BE2C (cell line): Measurements from ENCODE around the gene PPP2R5D. TPM values are rescaled to one million over a fixed set of nuclear protein-coding genes. Genes with fewer than 3 reads are reported as not detected.

Source experiments
- DNase-seq: peaks from one replicate; pipeline ENCODE4 v3.0.0-alpha.2; 2020
- H3K27me3 ChIP-seq: fragments of 250-450 bp; sonication (Bioruptor Pico); 2 replicates; pipeline ENCODE4 v1.5.1; 2020; ENCODE audit warnings: mild to moderate bottlenecking
- H3K36me3 ChIP-seq: fragments of 250-450 bp; sonication (Bioruptor Pico); 2 replicates; pipeline ENCODE4 v1.5.1; 2020; ENCODE audit warnings: mild to moderate bottlenecking
- H3K4me1 ChIP-seq: fragments of 250-450 bp; sonication (Bioruptor Pico); 2 replicates; pipeline ENCODE4 v1.5.1; 2020
- H3K4me3 ChIP-seq: 2 replicates; pipeline ENCODE4 v1.5.1; 2011; ENCODE audit warnings: low read depth, low read length
- H3K9me3 ChIP-seq: fragments of 250-450 bp; sonication (Bioruptor Pico); 2 replicates; pipeline ENCODE4 v1.5.1; 2020
- polyA plus RNA-seq: library from polyadenylated mRNA; unstranded; fragments of >200 nt; gene quantifications from one replicate; pipeline ENCODE4 v1.2.1, GENCODE V29; 2012; ENCODE audit warnings: low read depth, missing spikeins; ENCODE audit not compliant: insufficient read length, insufficient read depth
- TF ChIP-seq, protein P1 (sequence below): IDR thresholded peaks from 2 replicates; pipeline ENCODE4 v1.5.1; 2012; ENCODE audit warnings: mild to moderate bottlenecking, low read depth, low read length

The PPP2R5D gene
- polyA plus RNA-seq = 63.3 TPM

DNA sequence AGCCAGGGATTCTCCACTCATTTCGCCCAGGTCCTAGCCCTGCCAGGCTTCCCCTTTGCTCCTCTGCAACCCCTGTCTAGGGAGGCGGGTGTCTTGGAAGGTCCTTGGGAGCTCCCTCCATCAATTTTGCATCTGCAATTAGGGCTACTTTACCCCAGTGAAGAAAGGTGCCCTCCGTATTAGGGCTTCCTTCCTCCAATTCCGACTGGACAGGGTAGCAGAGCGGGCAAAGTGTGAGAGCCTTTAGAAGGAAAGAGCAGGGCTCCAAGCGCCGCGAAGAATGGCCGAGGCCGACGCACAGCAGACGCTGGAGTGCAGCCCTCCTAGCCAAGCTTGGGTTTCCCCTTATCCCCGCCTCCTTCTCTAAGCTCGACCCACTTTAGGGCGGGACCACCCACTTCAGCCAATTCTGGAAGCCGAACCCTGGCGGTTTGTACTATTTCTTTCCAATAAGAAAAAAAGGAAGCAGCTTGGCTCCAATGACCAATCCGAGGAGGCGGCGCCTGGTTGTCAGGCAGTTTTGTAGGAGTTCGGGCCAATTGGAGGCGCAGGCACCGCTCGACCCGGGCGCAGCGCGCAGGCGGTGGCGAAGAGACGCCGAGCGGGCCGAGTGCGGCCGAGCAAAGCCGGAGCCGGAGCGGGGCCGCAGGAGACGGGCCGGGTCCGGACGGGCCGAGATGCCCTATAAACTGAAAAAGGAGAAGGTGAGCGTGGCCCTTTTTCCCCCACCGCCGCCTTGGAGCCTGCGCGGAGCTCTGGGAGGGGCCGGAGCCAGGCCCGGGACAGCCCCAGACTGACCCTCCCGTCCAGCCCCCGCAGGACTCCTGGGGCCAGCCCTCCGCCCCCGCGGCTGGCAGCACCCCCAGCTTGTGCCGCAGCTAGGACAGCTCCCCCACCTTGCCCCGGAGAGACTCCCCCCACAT, at the start of gene PPP2R5D:
TSS of gene PPP2R5D (plus strand) at position 570 of the 923 bp plus-strand sequence. CDS start at position 678, 108 bp downstream.
- DNase-seq = peak; percentile 97
- TF ChIP-seq, protein P1, sequence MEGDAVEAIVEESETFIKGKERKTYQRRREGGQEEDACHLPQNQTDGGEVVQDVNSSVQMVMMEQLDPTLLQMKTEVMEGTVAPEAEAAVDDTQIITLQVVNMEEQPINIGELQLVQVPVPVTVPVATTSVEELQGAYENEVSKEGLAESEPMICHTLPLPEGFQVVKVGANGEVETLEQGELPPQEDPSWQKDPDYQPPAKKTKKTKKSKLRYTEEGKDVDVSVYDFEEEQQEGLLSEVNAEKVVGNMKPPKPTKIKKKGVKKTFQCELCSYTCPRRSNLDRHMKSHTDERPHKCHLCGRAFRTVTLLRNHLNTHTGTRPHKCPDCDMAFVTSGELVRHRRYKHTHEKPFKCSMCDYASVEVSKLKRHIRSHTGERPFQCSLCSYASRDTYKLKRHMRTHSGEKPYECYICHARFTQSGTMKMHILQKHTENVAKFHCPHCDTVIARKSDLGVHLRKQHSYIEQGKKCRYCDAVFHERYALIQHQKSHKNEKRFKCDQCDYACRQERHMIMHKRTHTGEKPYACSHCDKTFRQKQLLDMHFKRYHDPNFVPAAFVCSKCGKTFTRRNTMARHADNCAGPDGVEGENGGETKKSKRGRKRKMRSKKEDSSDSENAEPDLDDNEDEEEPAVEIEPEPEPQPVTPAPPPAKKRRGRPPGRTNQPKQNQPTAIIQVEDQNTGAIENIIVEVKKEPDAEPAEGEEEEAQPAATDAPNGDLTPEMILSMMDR = no peak
- Histone ChIP-seq H3K4me1 (no peaks in the 10 kb centered on the region; the same call in 1 of the 2 replicates), H3K9me3 (no peaks in the 10 kb centered on the region), H3K27me3 (no peaks in the 10 kb centered on the region), H3K4me3 (peak within 1 kb of the TSS; percentile 81), H3K36me3 (peaks cover 2% of the 10 kb centered on the region; the same call in 1 of the 2 replicates)

DNA sequence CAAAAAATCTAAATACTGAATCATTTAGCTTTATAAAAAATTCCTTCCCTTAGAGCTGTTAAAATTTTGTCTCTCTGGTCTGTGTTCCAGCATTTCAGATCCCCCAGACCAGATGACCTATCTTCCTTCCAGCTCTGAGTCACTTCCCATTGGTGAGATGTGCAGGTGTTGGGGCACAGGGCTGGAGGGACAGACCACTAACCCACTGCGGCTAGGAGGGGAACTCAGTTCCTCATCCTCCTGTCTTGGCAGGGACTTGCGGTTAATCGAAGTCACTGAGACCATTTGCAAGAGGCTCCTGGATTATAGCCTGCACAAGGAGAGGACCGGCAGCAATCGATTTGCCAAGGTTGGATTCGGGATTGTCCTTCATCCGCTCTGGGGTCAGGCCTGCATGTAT, 49.0 kb upstream of the PPP2R5D start:
- no peak for DNase-seq
- H3K9me3 ChIP-seq = no peaks in the 10 kb centered on the region
- peaks cover 52% of the 10 kb centered on the region for H3K36me3 ChIP-seq
- 0 out of 2 replicates have a peak, but pooled peaks cover 2% of the 10 kb centered on the region for H3K4me1 ChIP-seq
- no peak overlapping the region for H3K4me3 ChIP-seq
- TF ChIP-seq, protein P1 = no peak
- H3K27me3 ChIP-seq = no peaks in the 10 kb centered on the region

DNA sequence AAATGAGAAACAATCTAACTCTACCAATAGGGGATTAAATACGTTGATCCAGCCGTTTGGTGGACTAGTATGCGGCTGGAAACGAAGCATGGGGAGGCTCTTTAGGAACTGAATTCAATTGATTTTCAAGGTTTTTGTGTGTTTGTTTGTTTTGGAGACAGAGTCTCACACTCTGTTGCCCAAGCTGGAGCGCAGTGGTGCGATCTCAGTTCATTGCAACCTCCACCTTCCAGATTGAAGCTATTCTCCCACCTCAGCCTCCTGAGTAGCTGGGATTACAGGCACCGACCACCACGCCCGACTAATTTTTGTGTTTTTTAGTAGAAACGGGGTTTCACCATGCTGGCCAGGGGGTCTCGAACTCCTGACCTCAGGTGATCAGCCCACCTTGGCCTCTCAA, 48.0 kb upstream of the PPP2R5D start:
- no peak overlapping the region for H3K4me3 ChIP-seq
- DNase-seq = no peak
- TF ChIP-seq, protein P1 = no peak
- H3K36me3 ChIP-seq = peaks cover 52% of the 10 kb centered on the region
- H3K4me1 ChIP-seq = no peaks in the 10 kb centered on the region
- no peaks in the 10 kb centered on the region for H3K27me3 ChIP-seq
- no peaks in the 10 kb centered on the region for H3K9me3 ChIP-seq

DNA sequence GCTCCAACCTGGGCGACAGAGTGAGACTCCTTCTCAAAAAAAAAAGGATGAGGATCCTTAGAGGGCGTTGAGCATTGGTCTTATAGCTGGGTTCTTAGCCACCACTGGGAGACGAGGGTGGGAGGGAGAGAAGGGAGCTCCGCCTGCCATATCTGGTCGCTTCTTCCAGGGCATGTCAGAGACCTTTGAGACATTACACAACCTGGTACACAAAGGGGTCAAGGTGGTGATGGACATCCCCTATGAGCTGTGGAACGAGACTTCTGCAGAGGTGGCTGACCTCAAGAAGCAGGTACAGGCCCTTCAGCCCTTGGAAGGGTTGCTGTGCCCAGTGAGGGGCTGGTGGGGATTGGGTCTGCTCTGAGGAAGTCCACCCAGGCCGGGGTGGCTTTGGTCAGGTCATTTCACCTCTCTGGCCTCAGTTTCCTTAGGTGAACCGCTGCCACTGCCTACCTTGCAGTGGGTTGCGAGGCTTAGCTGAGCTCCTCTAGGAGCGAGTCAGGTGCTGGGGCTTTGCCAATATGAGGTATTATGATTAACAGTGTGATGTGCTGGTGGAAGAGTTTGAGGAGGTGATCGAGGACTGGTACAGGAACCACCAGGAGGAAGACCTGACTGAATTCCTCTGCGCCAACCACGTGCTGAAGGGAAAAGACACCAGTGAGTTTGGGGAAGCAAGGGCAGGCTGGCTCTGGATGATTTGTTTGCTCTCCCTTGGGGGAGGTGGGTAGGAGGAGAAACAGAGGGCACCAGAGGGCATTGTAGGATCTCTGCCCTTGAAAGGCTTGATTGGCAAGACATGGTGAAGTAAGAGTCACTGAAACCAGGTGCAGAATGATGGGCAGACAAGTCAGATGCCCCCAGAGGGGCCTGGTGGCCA, 46.6 kb upstream of the PPP2R5D start:
- no peak for DNase-seq
- Histone ChIP-seq H3K4me3 (no peak overlapping the region), H3K27me3 (no peaks in the 10 kb centered on the region), H3K4me1 (no peaks in the 10 kb centered on the region), H3K9me3 (no peaks in the 10 kb centered on the region), H3K36me3 (peaks cover 52% of the 10 kb centered on the region)
- TF ChIP-seq, protein P1 = no peak

DNA sequence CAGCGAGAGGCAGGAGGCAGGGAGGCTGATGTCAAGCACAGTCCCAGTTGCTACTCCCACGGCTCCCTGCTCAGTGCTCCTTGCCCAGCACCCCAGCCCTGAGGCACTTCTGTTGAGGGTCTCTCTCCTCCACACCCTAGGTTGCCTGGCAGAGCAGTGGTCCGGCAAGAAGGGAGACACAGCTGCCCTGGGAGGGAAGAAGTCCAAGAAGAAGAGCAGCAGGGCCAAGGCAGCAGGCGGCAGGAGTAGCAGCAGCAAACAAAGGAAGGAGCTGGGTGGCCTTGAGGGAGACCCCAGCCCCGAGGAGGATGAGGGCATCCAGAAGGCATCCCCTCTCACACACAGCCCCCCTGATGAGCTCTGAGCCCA, 46.0 kb upstream of the PPP2R5D start:
- DNase-seq = no peak
- Histone ChIP-seq H3K27me3 (no peaks in the 10 kb centered on the region), H3K9me3 (no peaks in the 10 kb centered on the region), H3K4me1 (no peaks in the 10 kb centered on the region), H3K4me3 (no peak overlapping the region), H3K36me3 (peaks cover 52% of the 10 kb centered on the region)
- TF ChIP-seq, protein P1 = no peak
